Fibroblast of skin of right biceps (primary cell): ENCODE measurements around the gene SLC4A4.

Source experiments
- DNase-seq: peaks from one replicate; pipeline ENCODE4 v3.0.0-alpha.2; 2013

Gene SLC4A4

GRCh38 chr4:71608678-71609071, 269.9 kb downstream of the SLC4A4 start:
- DNase-seq: no peak

GRCh38 chr4:71609167-71609566, 270.3 kb downstream of the SLC4A4 start:
- peak; percentile 21 for DNase-seq

- no peak for DNase-seq
Measured at GRCh38 chr4:71609651-71610050, 270.8 kb downstream of the SLC4A4 start.

GRCh38 chr4:71614621-71615020, 275.8 kb downstream of the SLC4A4 start:
- no peak for DNase-seq

DNA sequence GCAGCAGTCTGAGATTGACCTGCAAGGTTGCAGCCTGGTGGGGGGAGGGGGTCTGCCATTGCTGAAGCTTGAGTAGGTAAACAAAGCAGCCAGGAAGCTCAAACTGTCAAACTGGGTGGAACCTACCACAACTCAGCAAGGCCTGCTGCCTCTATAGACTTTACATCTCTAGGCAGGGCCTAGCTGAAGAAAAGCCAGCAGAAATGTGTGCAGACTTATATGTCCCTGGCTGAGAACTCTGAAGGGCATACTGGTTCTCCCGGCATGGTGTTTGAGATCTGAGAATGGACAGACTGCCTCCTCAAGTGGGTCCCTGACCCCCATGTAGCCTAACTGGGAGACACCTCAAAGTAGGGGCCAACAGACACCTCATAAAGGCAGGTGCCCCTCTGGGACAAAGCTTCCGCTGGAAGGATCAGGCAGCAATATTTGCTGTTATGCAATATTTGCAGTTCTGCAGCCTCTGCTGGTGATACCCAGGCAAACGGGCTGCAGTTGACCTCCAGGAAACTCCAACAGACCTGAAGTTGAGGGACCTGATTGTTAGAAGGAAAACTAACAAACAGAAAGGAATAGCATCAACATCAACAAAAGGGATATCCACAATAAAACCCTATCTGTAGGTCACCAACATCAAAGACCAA, 277.5 kb downstream of the SLC4A4 start:
- no peak for DNase-seq
